GM12878 (cell line): ENCODE data around the gene AVP. TPM values are rescaled to one million over a fixed set of nuclear protein-coding genes. Genes with fewer than 3 reads are reported as not detected.

Source experiments
- ATAC-seq: fragments of 200-7000 bp; cut with Tn5 transposase; 3 replicates; pipeline ENCODE4 v1.9.1; 2020; ENCODE audit warnings: mild to moderate bottlenecking, moderate library complexity
- BruUV-seq: library from RNA; stranded (reverse); fragments of 400-500 nt; replicated peaks from 2 replicates; lab custom pipeline; 2021; lab: Mats Ljungman, UMichigan
- CTCF ChIA-PET: fragments of 300-600 bp; sonication (Branson Sonifier 250); formaldehyde crosslinking; extraction: SDS; loops from one replicate; lab custom pipeline; 2021; ENCODE audit warnings: inconsistent platforms; lab: Yijun Ruan, JAX
- POLR2A ChIA-PET: fragments of 350-600 bp; formaldehyde crosslinking; extraction: SDS; loops from one replicate; lab custom pipeline; 2021; ENCODE audit warnings: inconsistent platforms; lab: Charles Lee
- RAD21 ChIA-PET: fragments of 300-600 bp; sonication (Branson Sonifier 250); formaldehyde crosslinking; loops from one replicate; lab custom pipeline; 2023; ENCODE audit warnings: antibody characterized with exemption; ENCODE audit not compliant: unreplicated experiment; lab: Charles Lee
- SMC1A ChIA-PET: fragments of 300-600 bp; sonication (Branson Sonifier 250); formaldehyde crosslinking; loops from one replicate; lab custom pipeline; 2023; ENCODE audit not compliant: unreplicated experiment, uncharacterized antibody; lab: Charles Lee
- DNase-seq: peaks from one replicate; pipeline ENCODE4 v3.0.0-alpha.2; 2011; ENCODE audit warnings: low read depth, low spot score
- FAIRE-seq: peaks from 3 replicates; lab custom pipeline; 2011; peaks lifted over from hg19 to GRCh38; lab: Jason Lieb, UNC
- H2AFZ ChIP-seq: 2 replicates; pipeline ENCODE4 v1.6.0; 2011; ENCODE audit warnings: low read depth, low read length, control low read depth; ENCODE audit not compliant: control insufficient read depth
- H3K27ac ChIP-seq: 2 replicates; pipeline ENCODE4 v1.5.1; 2011; ENCODE audit warnings: control low read depth; ENCODE audit not compliant: control insufficient read depth, insufficient read depth
- H3K27me3 ChIP-seq, 2 experiments: replicated peaks in 1 of 2; 2 replicates each; pipeline versions ENCODE4 v1.6.0 to v1.6.1; 2011; ENCODE audit warnings: low read length in 1 of 2; ENCODE audit not compliant: control insufficient read depth in 2 of 2, insufficient read depth in 2 of 2
- H3K36me3 ChIP-seq, 2 experiments: 2 replicates each; pipeline ENCODE4 v1.5.1; 2011; ENCODE audit warnings: low read length in 1 of 2; ENCODE audit not compliant: control insufficient read depth in 2 of 2, insufficient read depth in 2 of 2
- H3K4me1 ChIP-seq: 2 replicates; pipeline ENCODE4 v1.6.1; 2011; ENCODE audit warnings: mild to moderate bottlenecking, low read length, moderate library complexity, mixed read lengths; ENCODE audit not compliant: control insufficient read depth, insufficient read depth
- H3K4me2 ChIP-seq: 2 replicates; pipeline ENCODE4 v1.6.0; 2011; ENCODE audit warnings: control low read depth; ENCODE audit not compliant: control insufficient read depth, insufficient read depth
- H3K4me3 ChIP-seq: fragments of 200-600 bp; sonication (generic); 2 replicates; pipeline ENCODE4 v1.5.1; 2016
- H3K79me2 ChIP-seq: 2 replicates; pipeline ENCODE4 v1.6.0; 2011; ENCODE audit warnings: low read length; ENCODE audit not compliant: control insufficient read depth, insufficient read depth
- H3K9ac ChIP-seq: 2 replicates; pipeline ENCODE4 v1.8.0; 2011; ENCODE audit warnings: low read length, control low read depth, mixed read lengths; ENCODE audit not compliant: control insufficient read depth, insufficient read depth
- H3K9me3 ChIP-seq: replicated peaks from 3 replicates; pipeline ENCODE4 v1.5.1; 2011; ENCODE audit warnings: mild to moderate bottlenecking, low read length; ENCODE audit not compliant: control insufficient read depth, insufficient read depth
- H4K20me1 ChIP-seq: 2 replicates; pipeline ENCODE4 v1.6.0; 2011; ENCODE audit not compliant: control insufficient read depth, insufficient read depth
- BRCA1 ChIP-seq: IDR thresholded peaks from 2 replicates; pipeline ENCODE4 v1.6.1; 2011; ENCODE audit warnings: low read depth, low read length, improper control_type of control experiment
- CBFB ChIP-seq: IDR thresholded peaks from 2 replicates; pipeline ENCODE4 v1.6.1; 2016; ENCODE audit warnings: antibody characterized with exemption, low read depth
- CHD1 ChIP-seq: IDR thresholded peaks from 2 replicates; pipeline ENCODE4 v1.6.1; 2012; ENCODE audit warnings: low read depth, low read length, improper control_type of control experiment
- E2F8 ChIP-seq: fragments of 450-650 bp; IDR thresholded peaks from 2 replicates; pipeline ENCODE4 v1.6.1; 2018; ENCODE audit warnings: mild to moderate bottlenecking, low read depth, moderate library complexity; ENCODE audit not compliant: partially characterized antibody
- EP300 ChIP-seq, 2 experiments: fragments of 150-350 bp in 1 of 2; IDR thresholded peaks; 2 replicates each; pipeline ENCODE4 v1.6.1; 2011 to 2012; ENCODE audit warnings: low read depth in 2 of 2, low read length in 2 of 2, borderline replicate concordance in 1 of 2, improper control_type of control experiment in 1 of 2, inconsistent platforms in 1 of 2; ENCODE audit not compliant: control insufficient read depth in 1 of 2
- IRF3 ChIP-seq: fragments of 450-650 bp; IDR thresholded peaks from 2 replicates; pipeline ENCODE4 v1.6.1; 2014; ENCODE audit warnings: mild to moderate bottlenecking
- MTA2 ChIP-seq: fragments of 450-650 bp; IDR thresholded peaks from 2 replicates; pipeline ENCODE4 v1.6.1; 2016; ENCODE audit warnings: low read depth, mild to moderate bottlenecking, moderate library complexity
- MYC ChIP-seq: IDR thresholded peaks from 2 replicates; pipeline ENCODE4 v1.6.1; 2011; ENCODE audit warnings: mild to moderate bottlenecking, low read length, moderate library complexity, inconsistent platforms; ENCODE audit not compliant: insufficient read depth, insufficient replicate concordance, insufficient read length, severe bottlenecking
- PAX8 ChIP-seq: fragments of 450-650 bp; IDR thresholded peaks from 2 replicates; pipeline ENCODE4 v1.6.1; 2017; ENCODE audit warnings: mild to moderate bottlenecking, moderate library complexity
- PKNOX1 ChIP-seq: fragments of 450-650 bp; IDR thresholded peaks from 2 replicates; pipeline ENCODE4 v1.6.1; 2016; ENCODE audit warnings: mild to moderate bottlenecking
- RB1 ChIP-seq: fragments of 450-650 bp; formaldehyde crosslinking; IDR thresholded peaks from 2 replicates; pipeline ENCODE4 v1.6.1; 2017; ENCODE audit warnings: mild to moderate bottlenecking, borderline replicate concordance
- SPI1 ChIP-seq: IDR thresholded peaks from 2 replicates; pipeline ENCODE4 v1.6.1; 2011; ENCODE audit warnings: low read depth, mild to moderate bottlenecking, low read length, moderate library complexity, borderline replicate concordance; ENCODE audit not compliant: insufficient read depth
- USF1 ChIP-seq: IDR thresholded peaks from 2 replicates; pipeline ENCODE4 v1.6.1; 2011; ENCODE audit warnings: borderline replicate concordance, low read depth, mild to moderate bottlenecking, moderate library complexity, mixed read lengths, low read length; ENCODE audit not compliant: insufficient read depth; ENCODE audit errors: extremely low read length
- ZNF384 ChIP-seq: IDR thresholded peaks from 2 replicates; pipeline ENCODE4 v1.6.1; 2012; ENCODE audit warnings: low read depth, mild to moderate bottlenecking, low read length, improper control_type of control experiment, borderline replicate concordance
- ZNF622 ChIP-seq: fragments of 450-650 bp; IDR thresholded peaks from 2 replicates; pipeline ENCODE4 v1.6.1; 2017; ENCODE audit warnings: mild to moderate bottlenecking, inconsistent platforms
- WGBS: methylation state at CpG from one replicate; pipeline ENCODE4 v1.1.6; 2016; ENCODE audit warnings: low lambda C conversion rate; ENCODE audit not compliant: insufficient replicate concordance, insufficient coverage; ENCODE audit errors: missing lambda C conversion rate; 5-methylcytosine and 5-hydroxymethylcytosine counted together
- in situ Hi-C: fragments of 300-500 bp; cut with MboI; formaldehyde crosslinking; loops from 9 replicates; pipeline ENCODE4 v1.14.3; 2018; ENCODE audit warnings: mixed read lengths
- intact Hi-C: fragments of 100-400 bp; cut with micrococcal nuclease; formaldehyde crosslinking; loops from one replicate; pipeline ENCODE4 v1.14.2; 2022; ENCODE audit not compliant: unreplicated experiment
- polyA plus RNA-seq, 11 experiments: library from polyadenylated mRNA; depleted of rRNA in 4 of 11; unstranded in 6 of 11; stranded (reverse) in 5 of 11; fragments of >200 nt; fragmentation: Nextera tagmentation in 4 of 11; fragmentation: Illumina TruSeq in 1 of 11; extraction: Ambion mirVana in 4 of 11; extraction: Trizol in 1 of 11; gene quantifications; 1 replicate in 1 of 11; 2 replicates in 10 of 11; pipeline versions ENCODE4 v1.2.1 to v1.2.3, GENCODE V29; 2011 to 2016; ENCODE audit warnings: inconsistent platforms in 2 of 11, missing spikeins in 2 of 11, low read depth in 1 of 11
- total RNA-seq, 4 experiments: library from RNA; depleted of rRNA in 3 of 4; stranded (reverse); fragments of >200 nt in 3 of 4; fragmentation: Illumina TruSeq in 1 of 4; extraction: Trizol in 1 of 4; gene quantifications; 2 replicates each; pipeline versions ENCODE4 v1.2.1 to v1.2.3, GENCODE V29; 2013 to 2021

AVP gene
- total and polyA plus RNA-seq, 10 of the 15 experiments (the other 5 are each of a cell fraction or from before 2014, with no cell fraction given), result not detected

- no peak overlapping the region for H3K27ac ChIP-seq
- no peak for TF ChIP-seq IRF3
- TF ChIP-seq PKNOX1, result no peak
- no peak for TF ChIP-seq MTA2
- no peak for TF ChIP-seq ZNF384
- TF ChIP-seq SPI1, result no peak
- no peak for TF ChIP-seq ZNF622
- no peak for TF ChIP-seq CBFB
- TF ChIP-seq RB1, result no peak
- TF ChIP-seq USF1, result no peak
- no peak for TF ChIP-seq E2F8
- TF ChIP-seq EP300 (IDR thresholded peaks at IDR 0.05; ENCODE audit: borderline replicate concordance in 1 of 2, control insufficient read depth in 1 of 2, low read depth in 2 of 2, low read length in 2 of 2), result no peak
- no peak for TF ChIP-seq PAX8
- TF ChIP-seq BRCA1, result no peak
- TF ChIP-seq CHD1, result no peak
- TF ChIP-seq MYC, result no peak
- no peaks in the 10 kb centered on the region for H3K4me1 ChIP-seq
- no peak for ATAC-seq
- BruUV-seq, result no TSS peak
- POLR2A ChIA-PET, result no interaction called here
- DNase-seq, result no peak
- no peaks in the 10 kb centered on the region; the same call in 1 of the 2 replicates for H3K79me2 ChIP-seq
- no peak overlapping the region for H3K9ac ChIP-seq
- no peak overlapping the region for H3K4me2 ChIP-seq
- no peak overlapping the region for H2AFZ ChIP-seq
- SMC1A ChIA-PET, result no interaction called here
- WGBS, result 100% methylated on average over 1 of the region's 1 CpG
- intact Hi-C loops, result no loop called here
- CTCF ChIA-PET, result no interaction called here
- in situ Hi-C loops, result no loop called here
- H4K20me1 ChIP-seq, result no peaks in the 10 kb centered on the region
- H3K36me3 ChIP-seq, result peaks cover 4% of the 10 kb centered on the region in 2 experiments; a peak in 1 of 4 replicates
- H3K4me3 ChIP-seq, result no peak overlapping the region
- RAD21 ChIA-PET, result no interaction called here
- H3K27me3 ChIP-seq, result no peaks in the 10 kb centered on the region
- FAIRE-seq, result no peak
- H3K9me3 ChIP-seq, result peaks cover 6% of the 10 kb centered on the region; the same call in 2 of the 3 replicates
Observed at GRCh38 chr20:3126527-3126859, 42.0 kb upstream of the AVP start.
